NCI-H187 (cell line): ENCODE data around the gene GPR119.
"Not testable (repeated sequence)": the region's sequence is repeated elsewhere in the genome, so short reads cannot be mapped to it uniquely, and the experiment has no call there.

Experiments
- DNase-seq, 2 experiments: peaks; one replicate each; lab custom pipeline; 2025; lab: John Stamatoyannopoulos, UW

The GPR119 gene

DNA sequence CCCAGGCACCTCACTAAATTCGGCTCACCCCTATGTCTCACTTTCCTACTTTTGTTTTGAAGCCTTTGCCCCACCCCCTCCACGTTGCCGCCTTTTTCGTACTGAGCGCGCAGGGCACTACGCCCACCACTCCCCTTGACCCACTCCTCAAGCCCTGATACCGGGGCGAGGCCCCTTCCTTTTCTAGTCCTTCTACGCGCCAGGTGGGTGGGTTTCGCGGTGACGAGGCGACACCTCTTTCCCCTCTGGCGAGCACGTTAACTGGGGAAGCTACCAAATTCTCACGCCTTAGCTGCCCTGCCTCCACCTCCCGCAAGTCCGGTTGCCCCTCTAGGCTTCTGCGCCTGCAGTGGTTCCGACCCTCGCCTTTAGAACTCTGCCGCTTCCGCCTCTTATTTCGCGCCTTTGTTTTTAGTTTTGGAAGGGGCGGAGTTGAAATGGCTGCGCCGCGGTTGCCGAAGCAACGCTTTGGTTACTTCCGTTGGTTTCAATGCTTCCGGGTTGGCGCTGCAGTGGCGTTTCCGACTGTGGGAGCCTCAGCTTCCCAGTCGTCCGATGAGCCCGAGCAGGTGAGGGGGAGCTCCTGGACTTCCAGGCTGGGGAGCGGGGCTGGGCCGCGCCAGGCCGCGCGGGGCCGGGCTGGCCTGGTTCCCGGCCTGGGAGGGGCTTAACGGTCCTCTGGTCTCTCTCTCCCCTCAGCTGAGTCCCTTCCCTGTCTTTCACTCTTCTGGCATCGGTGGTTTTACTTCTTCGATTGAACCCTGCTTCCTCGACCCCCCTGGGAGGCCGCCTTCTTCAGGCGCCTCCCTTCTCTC, 45.9 kb downstream of the GPR119 start, which contains the start of gene SLC25A14:
SLC25A14 (plus strand) TSS at position 512 of the 815 bp plus-strand sequence. CDS start 360 bp downstream, outside the sequence.
- peak; percentile 56 to 75 for DNase-seq

DNA sequence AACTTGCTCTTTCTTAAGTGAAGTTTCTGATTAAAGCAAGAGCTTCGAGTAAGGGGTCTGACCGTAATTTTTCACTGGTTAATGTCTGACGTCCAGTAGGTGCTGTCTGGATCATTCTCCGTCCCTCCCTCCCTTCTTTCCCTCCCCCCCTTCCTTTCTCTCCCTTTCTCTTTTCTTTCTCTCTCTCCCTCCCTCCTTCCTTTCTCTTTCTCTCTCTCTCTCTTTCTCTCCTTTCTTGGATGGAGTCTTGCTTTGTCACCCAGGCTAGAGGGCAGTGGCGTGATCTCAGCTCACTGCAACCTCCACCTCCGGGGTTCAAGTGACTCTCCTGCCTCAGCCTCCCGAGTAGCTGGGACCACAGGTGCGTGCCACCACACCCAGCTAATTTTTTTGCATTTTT, 46.6 kb downstream of the GPR119 start:
- DNase-seq = not testable (repeated sequence)

DNA sequence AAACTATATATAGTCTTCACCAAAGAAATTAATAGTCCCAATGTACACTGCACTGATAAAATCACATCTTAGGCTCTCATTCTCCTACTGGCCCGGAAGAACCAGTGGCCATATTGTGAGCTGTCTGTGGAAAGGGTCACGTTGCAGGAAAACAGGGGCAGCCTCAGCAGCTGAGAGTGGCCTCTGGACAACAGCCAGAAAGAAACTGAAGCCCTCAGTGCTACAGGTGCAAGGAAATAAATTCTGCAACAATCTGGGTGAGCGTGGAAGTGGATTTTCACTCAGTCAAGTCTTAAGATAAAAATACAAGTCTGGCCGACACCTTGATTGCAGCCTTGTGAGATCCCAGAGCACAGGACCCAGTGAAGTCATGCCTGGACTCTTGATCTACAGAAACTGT, 48.9 kb downstream of the GPR119 start:
- DNase-seq = no peak
